SH-SY5Y (cell line): ENCODE data around the gene OR51B2.

ENCODE experiments used
- GATA2 ChIP-seq: IDR thresholded peaks from 2 replicates; pipeline ENCODE4 v1.6.1; 2011; ENCODE audit warnings: mild to moderate bottlenecking, low read depth, low read length
- GATA3 ChIP-seq: IDR thresholded peaks from 2 replicates; pipeline ENCODE4 v1.6.1; 2011; ENCODE audit warnings: low read depth, mild to moderate bottlenecking, low read length, moderate library complexity

Gene OR51B2

DNA sequence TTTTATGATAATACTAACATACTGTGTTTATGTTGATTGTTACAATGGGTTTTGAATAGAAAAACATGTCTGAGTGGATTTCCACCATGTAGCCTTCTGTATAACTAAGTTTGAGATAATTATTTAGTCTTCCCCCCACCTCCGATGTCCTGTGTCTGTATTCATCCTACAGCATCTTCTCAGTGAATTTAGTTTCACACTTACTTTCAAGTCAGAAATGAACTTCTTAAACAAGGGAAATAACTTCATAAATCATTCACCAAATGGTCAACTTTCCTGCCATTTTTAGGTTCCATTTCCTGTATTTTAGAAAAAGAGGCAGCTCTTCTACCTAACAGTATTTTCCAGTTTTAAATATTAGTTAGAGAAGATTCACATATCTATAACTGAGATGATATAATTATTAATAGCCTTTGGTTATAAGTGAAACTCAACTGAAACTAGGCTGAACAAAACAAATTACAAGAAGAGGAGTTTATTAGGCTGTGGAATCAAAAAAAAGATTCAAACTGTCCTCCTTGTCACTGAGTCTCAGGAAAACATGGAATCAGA lies 15.8 kb upstream of the OR51B2 start:
- TF ChIP-seq GATA2, result no peak
- TF ChIP-seq GATA3, result no peak

DNA sequence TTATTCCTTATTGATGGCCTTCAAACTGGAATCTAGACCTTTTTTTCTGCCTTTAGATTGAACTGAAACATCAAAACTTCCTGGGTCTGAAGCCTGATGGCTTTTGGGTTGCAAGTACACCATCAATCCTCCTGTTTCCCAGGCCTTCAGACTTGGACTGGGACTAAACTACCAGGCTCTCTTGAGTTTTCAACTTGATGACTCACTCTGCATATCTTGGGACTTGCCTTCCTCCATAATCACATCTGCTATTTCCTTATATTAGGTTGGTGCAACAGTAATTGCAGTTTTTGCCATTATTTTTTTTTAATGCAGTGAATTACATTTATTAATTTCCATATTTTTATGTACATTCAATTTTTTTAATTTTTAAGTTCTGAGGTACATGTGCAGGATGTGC lies 12.2 kb upstream of the OR51B2 start:
- TF ChIP-seq GATA3 (no peak), GATA2 (no peak)

DNA sequence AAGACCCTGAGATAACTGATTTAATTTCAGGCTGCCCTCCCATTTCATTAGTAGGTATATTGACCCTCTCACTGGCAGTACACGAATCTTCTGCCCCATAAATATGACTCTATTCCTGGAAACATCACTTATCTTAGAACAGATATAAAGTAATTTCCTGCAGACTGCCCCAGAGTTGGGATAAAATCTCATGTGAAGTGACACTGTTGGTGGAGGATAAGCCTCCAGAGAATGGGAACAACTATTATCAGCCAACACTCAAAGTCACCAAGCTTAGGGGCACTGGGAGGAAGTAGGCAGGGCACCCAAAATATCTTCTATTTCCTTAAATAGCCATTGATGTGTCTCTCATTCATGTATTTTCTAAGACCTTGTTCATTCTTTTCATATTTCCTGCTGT lies 11.1 kb upstream of the OR51B2 start:
- no peak for TF ChIP-seq GATA3
- no peak for TF ChIP-seq GATA2

DNA sequence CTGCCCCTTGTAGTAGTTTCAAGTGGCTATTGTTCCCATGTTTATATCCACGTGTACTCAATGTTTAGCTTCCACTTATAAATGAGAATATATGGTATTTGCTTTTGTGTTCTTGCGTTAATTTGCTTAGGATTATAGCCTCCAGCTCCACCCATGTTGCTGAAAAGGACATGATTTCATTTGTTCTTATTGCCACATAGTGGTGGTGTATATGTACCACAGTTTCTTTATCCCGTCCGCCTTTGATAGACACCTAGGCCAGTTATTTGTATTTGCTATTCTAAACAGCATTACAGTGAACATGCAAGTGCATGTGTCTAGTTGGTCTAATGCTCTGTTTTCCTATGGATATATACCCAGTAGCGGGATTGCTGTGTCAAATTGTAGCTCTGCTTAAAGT lies 6.8 kb downstream of the OR51B2 start:
- TF ChIP-seq GATA3 (no peak), GATA2 (no peak)

DNA sequence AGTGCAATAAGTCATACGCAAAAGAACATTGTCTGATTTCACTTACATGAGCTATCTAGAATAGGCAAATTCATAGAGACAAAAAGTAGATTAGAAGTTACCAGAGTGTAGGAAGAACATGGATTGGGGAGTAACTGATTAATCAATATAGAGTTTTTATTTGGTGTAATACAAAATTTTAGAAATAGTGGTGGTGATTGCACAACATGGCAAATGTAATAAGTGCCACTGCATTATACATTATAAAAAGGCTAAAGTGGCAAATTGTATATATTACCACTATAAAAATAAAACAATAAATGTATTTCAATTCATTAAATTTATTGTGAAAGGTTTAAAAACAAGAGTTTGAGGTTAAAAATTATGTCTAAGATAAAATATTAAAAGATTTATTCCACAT lies 13.7 kb downstream of the OR51B2 start:
- TF ChIP-seq GATA3, result no peak
- no peak for TF ChIP-seq GATA2

DNA sequence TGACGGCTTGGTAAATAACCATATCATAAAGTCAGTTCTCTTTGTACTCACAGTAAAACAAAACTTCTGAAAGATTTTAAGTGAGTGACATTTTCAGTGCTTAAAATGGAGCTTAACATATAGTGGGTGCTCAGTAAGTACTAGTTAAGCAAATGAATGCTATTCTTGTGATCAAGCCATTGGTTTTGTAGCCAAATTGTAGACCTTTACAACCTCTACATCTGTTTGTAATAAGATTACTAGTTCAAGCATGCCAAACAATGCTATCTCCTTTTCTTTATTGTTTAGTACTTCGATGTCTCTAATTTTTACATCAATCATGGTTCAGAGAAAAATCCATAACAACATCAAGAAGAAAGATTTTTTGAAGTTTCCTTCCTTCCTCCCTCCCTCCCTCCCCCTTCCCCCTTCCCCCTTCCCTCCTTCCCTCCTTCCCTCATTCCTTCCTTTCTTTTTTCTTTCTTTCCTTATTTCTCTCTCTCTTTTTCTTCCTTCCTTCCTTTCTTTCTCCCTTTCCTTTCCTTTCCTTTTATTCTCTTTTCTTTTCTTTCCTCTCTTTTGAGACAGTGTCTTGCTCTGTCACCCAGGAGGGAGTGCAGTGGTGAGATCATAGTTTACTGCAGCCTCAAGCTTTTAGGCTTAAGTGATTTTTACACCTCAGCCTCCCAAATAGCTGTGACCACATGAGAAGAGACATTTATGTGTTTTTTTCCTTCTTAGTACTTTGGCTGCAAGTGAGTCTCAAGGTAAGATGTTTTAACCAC lies 16.7 kb downstream of the OR51B2 start:
- TF ChIP-seq GATA3, result no peak
- TF ChIP-seq GATA2, result no peak

DNA sequence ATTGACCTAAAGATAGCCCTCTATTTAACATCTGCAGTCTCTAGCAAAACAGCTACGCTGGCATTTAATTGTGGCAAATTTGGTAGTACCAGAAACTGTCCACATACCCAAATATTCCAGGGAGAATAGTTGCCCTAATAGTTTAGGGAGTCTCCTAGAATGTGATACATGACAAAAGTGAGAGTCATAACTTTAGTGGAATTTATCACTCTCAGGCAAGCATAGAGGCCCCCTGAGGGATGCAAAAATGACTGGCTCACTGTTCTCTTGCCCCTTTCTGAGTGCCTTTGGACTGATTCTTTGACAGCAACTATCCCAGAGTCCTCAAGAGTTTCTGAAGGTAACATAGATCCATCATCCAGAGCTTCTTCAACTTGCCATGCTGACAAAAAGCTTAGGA lies 20.1 kb downstream of the OR51B2 start:
- TF ChIP-seq GATA2 (no peak), GATA3 (no peak)

DNA sequence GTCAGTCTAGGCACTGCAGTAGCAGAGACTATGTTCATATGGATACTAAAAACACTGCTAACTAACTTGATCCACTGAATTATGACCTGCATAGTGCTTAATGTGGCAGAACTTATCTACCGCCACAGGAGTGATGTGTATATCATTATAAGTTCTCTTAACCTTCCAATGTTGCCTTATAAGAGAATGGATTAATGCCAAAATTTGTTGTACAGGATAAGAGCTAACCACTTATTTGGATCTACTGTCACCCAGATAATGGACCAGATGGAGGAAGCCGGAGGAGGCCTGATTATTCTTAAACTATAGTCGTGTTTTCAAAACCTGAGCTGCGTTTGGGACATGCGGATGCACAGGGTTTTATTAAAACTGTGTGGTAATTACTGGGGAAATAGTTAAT lies 20.5 kb downstream of the OR51B2 start:
- no peak for TF ChIP-seq GATA2
- TF ChIP-seq GATA3, result no peak

DNA sequence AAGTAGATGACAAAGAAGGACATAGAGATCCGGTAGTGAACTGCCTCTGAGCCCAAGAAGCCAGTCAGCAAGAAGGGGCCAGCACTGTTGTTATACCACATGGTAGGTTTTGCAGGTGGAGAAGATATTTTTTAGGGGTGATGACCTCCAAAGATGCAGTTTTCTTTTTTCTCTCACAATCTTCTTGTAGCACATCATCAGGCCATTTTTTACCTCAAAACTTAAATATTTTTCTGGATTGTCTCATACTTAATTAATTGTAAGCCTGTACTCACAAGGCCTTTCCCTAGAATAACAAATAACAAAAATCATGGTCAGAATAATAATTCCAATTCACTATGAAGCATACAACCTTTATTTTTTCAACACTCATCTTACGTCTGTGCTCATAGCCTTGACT lies 22.3 kb downstream of the OR51B2 start, which contains the start of gene OR51B4:
OR51B4 (minus strand) TSS at position 101 of the 400 bp plus-strand sequence; CDS start at position 101, 0 bp downstream.
- TF ChIP-seq GATA3 (no peak), GATA2 (no peak)

DNA sequence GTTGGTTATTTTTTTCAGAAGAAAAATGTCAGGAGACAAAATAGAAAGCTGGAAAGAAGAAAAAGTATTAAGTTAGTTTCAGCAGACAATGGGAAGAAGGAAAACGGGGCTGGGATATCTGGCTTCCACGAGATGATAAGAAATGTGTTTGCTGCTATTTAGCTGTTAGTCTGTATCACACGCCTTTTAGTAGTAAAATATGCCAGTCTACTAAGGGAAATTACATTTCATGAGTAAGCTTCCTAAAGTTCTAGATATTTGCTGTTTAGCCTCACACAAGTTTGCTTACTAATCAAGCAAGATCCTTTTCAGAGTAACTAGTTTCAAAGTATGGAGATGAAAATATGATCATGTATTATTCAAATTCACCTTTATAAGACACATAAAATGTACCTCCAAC lies 23.8 kb downstream of the OR51B2 start:
- no peak for TF ChIP-seq GATA2
- no peak for TF ChIP-seq GATA3

DNA sequence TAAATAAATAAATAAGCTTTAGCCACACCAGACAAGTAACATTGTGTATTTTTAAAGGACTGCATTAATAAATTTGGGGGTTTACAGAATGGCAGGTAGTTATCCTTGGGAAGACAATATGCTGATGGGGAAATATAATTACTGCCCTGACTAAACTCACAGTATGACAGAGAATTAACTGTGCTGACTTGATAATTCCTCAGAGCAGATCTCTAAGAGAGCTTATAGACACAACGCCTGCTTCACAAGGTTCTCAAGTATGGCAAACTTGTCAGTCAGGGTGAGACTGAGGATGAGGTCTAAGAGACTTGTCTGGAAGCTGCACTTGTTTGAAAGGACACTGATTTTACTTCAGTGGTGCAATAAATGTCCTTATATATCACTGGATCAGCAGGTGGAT lies 25.6 kb downstream of the OR51B2 start:
- TF ChIP-seq GATA3 (no peak), GATA2 (no peak)

DNA sequence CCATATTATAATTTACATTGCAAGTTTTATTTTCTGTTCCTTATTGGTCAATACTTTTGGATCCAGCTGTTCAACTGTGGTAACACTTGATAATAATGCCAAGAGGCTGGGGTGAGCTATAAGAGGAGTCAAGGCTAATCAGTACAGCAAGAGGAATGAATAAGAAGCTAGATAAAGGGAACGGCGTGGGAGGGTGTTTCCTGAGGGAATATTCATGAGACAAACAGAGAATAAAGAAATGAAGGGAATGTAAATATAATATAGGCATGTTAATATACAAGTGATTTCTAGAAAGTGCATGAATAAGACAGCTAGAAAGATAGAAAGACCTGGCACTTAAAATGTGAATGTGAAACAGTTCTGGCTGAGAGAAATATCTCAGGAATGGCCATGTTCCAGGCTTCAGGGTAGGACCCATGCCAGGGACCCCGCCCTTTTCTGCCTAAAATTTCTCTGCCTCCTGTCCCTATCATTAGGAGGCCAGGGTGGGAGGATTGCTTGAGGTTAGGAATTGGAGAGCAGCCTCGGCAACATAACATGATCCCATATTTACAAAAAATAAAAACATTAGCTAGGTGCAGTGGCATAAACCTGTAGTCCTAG lies 26.3 kb downstream of the OR51B2 start:
- TF ChIP-seq GATA2, result no peak
- TF ChIP-seq GATA3, result no peak

DNA sequence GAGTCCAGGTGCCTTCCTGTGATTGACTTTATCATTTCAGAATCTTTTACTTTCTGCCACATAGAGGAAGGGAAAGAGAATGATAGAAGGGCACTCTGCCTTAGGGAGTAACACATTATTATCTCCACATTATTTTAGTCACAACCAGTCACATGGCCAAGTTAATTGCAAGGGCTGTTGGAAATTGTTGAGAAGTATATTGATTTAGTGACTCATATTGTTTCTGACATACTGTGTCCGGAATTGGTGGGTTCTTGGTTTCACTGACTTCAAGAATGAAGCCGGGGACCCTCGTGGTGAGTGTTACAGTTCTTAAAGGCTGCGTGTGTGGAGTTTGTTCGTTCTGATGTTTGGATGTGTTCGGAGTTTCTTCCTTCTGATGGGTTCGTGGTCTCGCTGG lies 31.1 kb downstream of the OR51B2 start:
- no peak for TF ChIP-seq GATA2
- TF ChIP-seq GATA3, result no peak

DNA sequence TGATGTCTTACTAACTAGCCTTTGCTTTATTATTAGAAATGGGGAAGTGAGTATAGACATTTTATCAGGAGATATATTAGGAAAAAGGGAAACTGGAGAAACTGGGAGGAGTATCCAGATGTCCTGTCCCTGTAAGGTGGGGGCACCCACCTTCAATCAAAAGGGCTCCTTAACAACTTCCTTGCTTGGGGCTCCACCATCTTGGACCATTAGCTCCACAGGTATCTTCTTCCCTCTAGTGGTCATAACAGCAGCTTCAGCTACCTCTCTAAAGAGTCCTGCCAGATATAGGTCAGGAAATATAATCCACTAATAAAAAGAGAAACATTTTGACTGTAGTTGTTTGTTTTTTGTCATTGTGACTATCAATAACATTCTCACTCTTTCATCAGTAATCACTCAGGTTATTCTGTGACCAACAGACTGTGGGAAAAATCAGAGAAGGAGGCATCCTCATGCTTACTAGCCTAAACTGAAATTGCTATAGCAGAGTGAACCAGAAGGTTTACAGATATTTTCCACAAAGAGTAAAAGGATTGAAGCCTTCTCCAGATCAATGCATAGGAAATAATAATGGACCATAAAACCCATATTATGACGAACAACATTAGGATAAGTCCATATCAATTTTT lies 32.8 kb downstream of the OR51B2 start:
- TF ChIP-seq GATA3 (no peak), GATA2 (no peak)
